ENCODE measurements around the gene SAFB2.

DNA sequence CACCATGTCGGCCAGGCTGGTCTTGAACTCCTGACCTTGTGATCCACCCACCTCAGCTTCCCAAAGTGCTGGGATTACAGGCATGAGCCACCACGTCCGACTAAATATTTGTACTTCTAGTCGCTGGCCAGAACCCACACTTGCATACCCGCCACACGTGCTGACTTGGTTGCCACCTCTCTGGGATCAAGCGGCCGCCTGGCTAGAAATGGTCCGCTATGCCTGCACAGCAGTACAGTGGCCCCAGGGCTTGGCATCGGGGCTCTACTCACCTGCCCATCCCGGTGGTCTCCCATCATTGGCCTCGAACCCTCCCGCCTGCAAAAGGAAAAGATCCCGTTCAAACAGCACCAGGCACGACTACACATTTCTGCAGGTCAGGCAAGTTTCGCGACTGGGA is 31.1 kb downstream of the SAFB2 start:
- TF ChIP-seq YY1 (IDR thresholded peaks at IDR 0.05; ENCODE audit: insufficient read depth, insufficient read length) (no peak), SUZ12 (IDR thresholded peaks at IDR 0.05; ENCODE audit: extremely low read depth, insufficient read depth, insufficient read length) (no peak), ZNF274 (IDR thresholded peaks at IDR 0.05; ENCODE audit: low read depth, low read length) (no peak)

Measured in NT2/D1 (cell line).